Neural progenitor cell (in vitro differentiated cells): ENCODE data around the gene OGDH. TPM values are rescaled to one million over a fixed set of nuclear protein-coding genes. Genes with fewer than 3 reads are reported as not detected.

ENCODE experiments used
- DNase-seq: peaks from one replicate; pipeline ENCODE4 v3.0.0-alpha.2; 2016; ENCODE audit warnings: low spot score
- H2AFZ ChIP-seq: fragments of 200-600 bp; sonication (generic); replicated peaks from 2 replicates; pipeline ENCODE4 v1.6.1; 2016; ENCODE audit warnings: antibody characterized with exemption
- H3F3A ChIP-seq: fragments of 200-600 bp; sonication (generic); 2 replicates; pipeline ENCODE4 v1.6.1; 2016; ENCODE audit warnings: antibody characterized with exemption, low read depth
- H3K27ac ChIP-seq: fragments of 200-600 bp; sonication (generic); 2 replicates; pipeline ENCODE4 v1.5.1; 2016; ENCODE audit warnings: mild to moderate bottlenecking
- H3K27me3 ChIP-seq: fragments of 200-600 bp; sonication (generic); 2 replicates; pipeline ENCODE4 v1.6.1; 2016; ENCODE audit warnings: mild to moderate bottlenecking, moderate library complexity
- H3K36me3 ChIP-seq: fragments of 200-600 bp; sonication (generic); 2 replicates; pipeline ENCODE4 v1.5.1; 2016
- H3K4me1 ChIP-seq: fragments of 200-600 bp; sonication (generic); 2 replicates; pipeline ENCODE4 v1.6.1; 2016; ENCODE audit warnings: mixed run types
- H3K4me2 ChIP-seq: fragments of 200-600 bp; sonication (generic); 2 replicates; pipeline ENCODE4 v1.6.1; 2016
- H3K4me3 ChIP-seq: fragments of 200-600 bp; sonication (generic); 2 replicates; pipeline ENCODE4 v1.5.1; 2016
- H3K79me2 ChIP-seq: fragments of 200-600 bp; sonication (generic); 2 replicates; pipeline ENCODE4 v1.6.1; 2016; ENCODE audit warnings: low read depth
- H3K9ac ChIP-seq: fragments of 200-600 bp; sonication (generic); 2 replicates; pipeline ENCODE4 v1.6.1; 2016
- H3K9me3 ChIP-seq: fragments of 200-600 bp; sonication (generic); 2 replicates; pipeline ENCODE4 v1.5.1; 2016; ENCODE audit warnings: low read depth
- H4K20me1 ChIP-seq: fragments of 200-600 bp; sonication (generic); 2 replicates; pipeline ENCODE4 v1.6.1; 2016; ENCODE audit warnings: low read depth
- H3K27ac Mint-ChIP-seq: 3 replicates; pipeline ENCODE4 v1.8.0; 2021; ENCODE audit warnings: mixed read lengths
- H3K27me3 Mint-ChIP-seq: 2 replicates; pipeline ENCODE4 v1.8.0; 2022; ENCODE audit warnings: low read depth, mild to moderate bottlenecking, inconsistent platforms, moderate library complexity, mixed read lengths; ENCODE audit not compliant: insufficient read depth
- H3K36me3 Mint-ChIP-seq: 3 replicates; pipeline ENCODE4 v1.8.0; 2021; ENCODE audit warnings: mixed read lengths
- H3K4me1 Mint-ChIP-seq: 3 replicates; pipeline ENCODE4 v1.8.0; 2021; ENCODE audit warnings: mixed read lengths
- H3K4me3 Mint-ChIP-seq: 3 replicates; pipeline ENCODE4 v1.8.0; 2021; ENCODE audit warnings: mild to moderate bottlenecking, moderate library complexity, mixed read lengths
- H3K9me3 Mint-ChIP-seq: 3 replicates; pipeline ENCODE4 v1.8.0; 2020; ENCODE audit warnings: mixed read lengths
- CTCF ChIP-seq: fragments of 200-600 bp; sonication (generic); IDR thresholded peaks from 2 replicates; pipeline ENCODE4 v1.5.1; 2017; ENCODE audit warnings: antibody characterized with exemption, mild to moderate bottlenecking
- EZH2 ChIP-seq: fragments of 200-600 bp; sonication (generic); IDR thresholded peaks from 2 replicates; pipeline ENCODE4 v1.6.1; 2017; ENCODE audit warnings: antibody characterized with exemption, mild to moderate bottlenecking, moderate library complexity
- EZH2phosphoT487 ChIP-seq: fragments of 200-600 bp; sonication (generic); IDR thresholded peaks from 2 replicates; pipeline ENCODE4 v1.6.1; 2017; ENCODE audit warnings: antibody characterized with exemption
- total RNA-seq: library from RNA; depleted of rRNA; stranded (reverse); fragments of >200 nt; gene quantifications from 2 replicates; pipeline ENCODE4 v1.2.3, GENCODE V29; 2015; ENCODE audit warnings: low replicate concordance

The OGDH gene
- total RNA-seq, 1 donor from 2014 or later, result 25.2 TPM

- H3K9me3 ChIP-seq, result no peaks in the 10 kb centered on the region
- no peaks in the 10 kb centered on the region for H3K79me2 ChIP-seq
- H3K36me3 Mint-ChIP-seq, result peaks cover 25% of the 10 kb centered on the region
- H3K4me1 Mint-ChIP-seq, result peaks cover 3% of the 10 kb centered on the region
- H3K4me3 ChIP-seq, result no peak overlapping the region
- no peaks in the 10 kb centered on the region for H3K27me3 ChIP-seq
- H3K27ac Mint-ChIP-seq, result no peak overlapping the region
- H3K36me3 ChIP-seq, result no peaks in the 10 kb centered on the region
- H3K9me3 Mint-ChIP-seq, result no peaks in the 10 kb centered on the region
- H4K20me1 ChIP-seq, result no peaks in the 10 kb centered on the region
- DNase-seq, result no peak
- H3K4me2 ChIP-seq, result no peak overlapping the region
- H3K27ac ChIP-seq, result no peak overlapping the region
- no peak overlapping the region for H3K9ac ChIP-seq
- no peaks in the 10 kb centered on the region for H3K4me1 ChIP-seq
- TF ChIP-seq EZH2, result no peak
- TF ChIP-seq CTCF, result no peak
- TF ChIP-seq EZH2phosphoT487, result no peak
- H3K4me3 Mint-ChIP-seq, result no peak overlapping the region
- peaks cover 5% of the 10 kb centered on the region for H3K27me3 Mint-ChIP-seq
- H2AFZ ChIP-seq, result no peak overlapping the region
- H3F3A ChIP-seq, result no peaks in the 10 kb centered on the region
These were observed 101.3 kb downstream of the OGDH start for GRCh38 chr7:44707558-44708230.

- H2AFZ ChIP-seq, result no peak overlapping the region
- no peaks in the 10 kb centered on the region for H3K27me3 ChIP-seq
- TF ChIP-seq EZH2, result no peak
- no peak for TF ChIP-seq CTCF
- TF ChIP-seq EZH2phosphoT487, result no peak
- Mint-ChIP-seq H3K9me3 (no peaks in the 10 kb centered on the region), H3K4me1 (peaks cover 3% of the 10 kb centered on the region), H3K27me3 (peaks cover 4% of the 10 kb centered on the region), H3K4me3 (no peak overlapping the region), H3K36me3 (peaks cover 18% of the 10 kb centered on the region), H3K27ac (no peak overlapping the region)
- no peaks in the 10 kb centered on the region for H3F3A ChIP-seq
- H4K20me1 ChIP-seq, result no peaks in the 10 kb centered on the region
- DNase-seq, result no peak
- H3K4me2 ChIP-seq, result no peak overlapping the region
- no peaks in the 10 kb centered on the region for H3K36me3 ChIP-seq
- H3K4me3 ChIP-seq, result no peak overlapping the region
- no peaks in the 10 kb centered on the region for H3K9me3 ChIP-seq
- H3K4me1 ChIP-seq, result no peaks in the 10 kb centered on the region
- H3K27ac ChIP-seq, result no peak overlapping the region
- H3K79me2 ChIP-seq, result no peaks in the 10 kb centered on the region
- H3K9ac ChIP-seq, result no peak overlapping the region
These were observed 102.8 kb downstream of the OGDH start for GRCh38 chr7:44709011-44709915.

GRCh38 chr7:44709945-44710596 lies 103.6 kb downstream of the OGDH start:
- H3K79me2 ChIP-seq, result no peaks in the 10 kb centered on the region
- no peak overlapping the region for H3K9ac ChIP-seq
- H3K27me3 Mint-ChIP-seq, result peaks cover 4% of the 10 kb centered on the region
- peaks cover 3% of the 10 kb centered on the region for H3K4me1 Mint-ChIP-seq
- no peaks in the 10 kb centered on the region for H3K4me1 ChIP-seq
- H3K27ac ChIP-seq, result no peak overlapping the region
- peaks cover 16% of the 10 kb centered on the region for H3K36me3 Mint-ChIP-seq
- H3K4me2 ChIP-seq, result no peak overlapping the region
- no peaks in the 10 kb centered on the region for H3K9me3 ChIP-seq
- H3K9me3 Mint-ChIP-seq, result no peaks in the 10 kb centered on the region
- H2AFZ ChIP-seq, result no peak overlapping the region
- H3K4me3 Mint-ChIP-seq, result no peak overlapping the region
- TF ChIP-seq EZH2phosphoT487, result no peak
- TF ChIP-seq CTCF, result no peak
- H3K27me3 ChIP-seq, result no peaks in the 10 kb centered on the region
- no peaks in the 10 kb centered on the region for H4K20me1 ChIP-seq
- no peak overlapping the region for H3K4me3 ChIP-seq
- H3K36me3 ChIP-seq, result no peaks in the 10 kb centered on the region
- no peak for DNase-seq
- no peak overlapping the region for H3K27ac Mint-ChIP-seq
- H3F3A ChIP-seq, result no peaks in the 10 kb centered on the region
